AG08396 (cell line): Measurements from ENCODE around the gene SLC8A1.
A peak's percentile ranks its signal among the peaks of the same experiment; 100 is the strongest.
"Not testable (repeated sequence)": the region's sequence is repeated elsewhere in the genome, so short reads cannot be mapped to it uniquely, and the experiment has no call there.

Source experiments
- DNase-seq: peaks from one replicate; pipeline ENCODE4 v3.0.0; 2012; ENCODE audit warnings: low spot score, mixed read lengths

Gene SLC8A1

DNA sequence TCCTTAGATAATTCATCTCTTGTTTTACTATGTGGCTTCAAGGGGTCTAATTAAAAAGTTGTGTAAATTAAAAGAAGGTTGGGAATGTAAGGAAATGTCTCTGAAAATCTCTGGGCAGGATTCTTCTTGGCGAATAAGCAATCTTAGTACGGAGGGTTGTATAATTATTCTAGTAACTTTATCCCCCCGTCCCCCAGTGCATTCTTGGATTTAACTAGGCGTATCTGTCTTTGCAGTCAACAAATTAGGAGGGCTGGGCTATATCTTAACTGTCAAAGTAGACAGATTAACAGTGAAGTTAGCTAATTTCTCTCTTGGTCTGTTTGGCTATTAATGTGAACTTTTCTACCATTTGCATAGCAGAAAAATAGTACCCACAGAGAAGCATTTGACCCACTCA is 343.0 kb downstream of the SLC8A1 start:
- no peak for DNase-seq

DNA sequence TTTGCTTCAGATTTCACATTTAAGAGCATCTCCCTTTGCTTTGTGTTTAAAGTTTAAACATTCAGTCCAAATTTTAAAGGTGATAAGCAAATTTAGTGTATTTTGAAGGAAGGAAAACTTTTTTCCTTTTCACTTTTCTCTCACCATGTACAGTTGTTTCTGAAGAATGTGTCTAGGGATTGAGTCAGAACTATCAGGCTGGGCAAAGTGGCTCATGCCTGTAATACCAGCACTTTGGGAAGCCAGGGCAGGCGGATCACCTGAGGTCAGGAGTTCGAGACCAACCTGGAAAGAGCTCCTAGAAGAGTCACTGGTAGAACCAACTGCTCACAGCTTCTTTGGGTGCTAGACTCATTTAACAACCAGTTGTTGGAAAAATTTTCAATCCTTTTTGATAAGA is 345.8 kb downstream of the SLC8A1 start:
- no peak for DNase-seq

DNA sequence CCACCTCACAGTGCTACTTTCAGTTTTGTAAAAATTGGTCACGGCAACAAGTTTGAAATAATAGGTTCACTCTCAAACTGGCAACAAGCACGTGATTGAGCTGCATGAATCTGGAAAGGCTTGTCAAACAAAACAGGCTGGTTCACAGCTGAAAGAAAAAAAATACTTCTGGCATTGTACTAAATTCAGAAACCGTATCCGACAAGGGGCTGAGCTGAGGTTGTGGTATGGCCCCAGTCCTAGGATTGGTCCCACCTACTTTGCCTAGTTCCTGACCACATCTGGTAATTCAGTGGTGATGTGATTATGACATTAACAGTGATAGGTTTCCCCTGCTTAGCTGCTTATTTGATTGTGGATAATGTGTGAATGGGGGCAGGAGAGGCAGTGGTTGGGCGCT is 346.3 kb downstream of the SLC8A1 start:
- peak; percentile 34 for DNase-seq

DNA sequence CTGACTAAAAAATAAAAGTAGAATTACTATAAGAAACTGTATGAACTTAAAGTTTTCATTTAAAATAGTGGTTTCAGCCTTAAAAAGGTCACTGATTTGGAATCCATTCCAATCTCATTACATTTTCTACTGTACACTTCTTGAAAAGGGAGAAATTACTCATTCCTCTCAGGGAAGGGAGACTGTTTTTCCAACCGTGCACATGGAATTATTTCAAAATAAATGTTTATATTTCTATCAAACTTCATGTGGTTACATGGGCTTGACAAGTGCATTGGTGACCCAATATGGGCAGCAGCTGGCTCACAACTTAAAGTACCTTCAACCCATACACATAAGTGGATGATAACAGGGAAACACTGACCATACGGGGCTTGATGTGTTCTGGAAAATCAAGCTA is 348.3 kb downstream of the SLC8A1 start:
- peak; percentile 40 for DNase-seq

DNA sequence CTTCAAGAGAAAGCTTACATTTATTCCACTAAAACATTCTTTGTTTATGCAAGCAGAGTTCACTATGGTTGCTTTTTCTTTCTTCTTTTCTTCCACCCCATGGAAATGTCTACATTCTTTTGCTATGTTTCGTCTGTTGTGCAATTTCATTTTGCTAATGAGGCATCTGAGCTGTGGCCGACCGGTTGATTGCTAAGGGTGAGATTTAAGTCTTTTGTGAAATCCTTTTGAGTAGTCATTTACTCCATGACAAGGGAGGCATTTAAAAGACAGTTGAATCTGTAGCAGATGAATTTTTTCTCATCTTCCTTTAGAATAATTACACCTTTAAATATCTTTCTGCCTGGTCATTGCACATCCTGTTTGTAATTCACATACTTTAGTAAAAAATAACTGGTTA is 348.7 kb downstream of the SLC8A1 start:
- peak; percentile 29 for DNase-seq

DNA sequence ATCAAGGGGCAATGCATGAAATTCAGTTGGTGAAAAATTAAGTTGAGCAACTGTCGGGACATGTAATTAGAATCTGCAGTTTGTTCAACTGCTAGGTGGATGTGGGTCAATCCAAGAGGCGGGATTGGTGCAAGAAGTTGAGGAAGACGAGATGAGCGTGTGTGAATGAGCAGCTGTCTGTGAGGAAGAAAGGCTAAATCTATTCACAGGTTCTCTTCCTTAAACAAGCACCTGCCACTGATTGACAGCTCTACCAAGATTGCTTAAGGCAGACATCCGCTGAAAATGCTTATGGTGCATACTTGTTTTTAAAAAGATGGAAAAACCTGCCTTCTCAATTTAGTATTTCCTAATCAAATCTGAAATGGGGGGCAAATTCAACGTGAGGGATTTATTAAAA is 349.4 kb downstream of the SLC8A1 start:
- DNase-seq = no peak

DNA sequence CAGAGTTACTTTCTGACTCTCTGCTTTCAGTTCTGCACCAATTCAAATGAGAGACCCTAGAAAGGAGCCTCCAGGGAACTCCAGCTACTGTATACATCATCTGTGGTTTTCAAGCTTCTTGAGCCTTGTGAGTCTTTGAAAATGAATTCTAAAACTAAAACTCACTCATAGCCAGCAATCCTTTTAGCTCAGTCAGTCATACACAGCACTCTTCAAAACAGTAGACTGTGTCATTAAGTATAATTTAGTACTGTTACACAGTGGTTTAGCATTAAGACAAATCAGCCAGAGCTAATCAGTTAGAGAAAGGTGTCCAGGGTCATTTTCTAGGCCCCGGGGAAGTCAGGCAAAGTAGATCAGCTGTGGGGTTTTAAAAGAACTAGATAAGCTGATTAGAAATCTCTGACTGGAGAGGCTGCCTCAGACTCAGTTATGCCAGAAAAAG is 350.7 kb downstream of the SLC8A1 start:
- peak; percentile 19 for DNase-seq

DNA sequence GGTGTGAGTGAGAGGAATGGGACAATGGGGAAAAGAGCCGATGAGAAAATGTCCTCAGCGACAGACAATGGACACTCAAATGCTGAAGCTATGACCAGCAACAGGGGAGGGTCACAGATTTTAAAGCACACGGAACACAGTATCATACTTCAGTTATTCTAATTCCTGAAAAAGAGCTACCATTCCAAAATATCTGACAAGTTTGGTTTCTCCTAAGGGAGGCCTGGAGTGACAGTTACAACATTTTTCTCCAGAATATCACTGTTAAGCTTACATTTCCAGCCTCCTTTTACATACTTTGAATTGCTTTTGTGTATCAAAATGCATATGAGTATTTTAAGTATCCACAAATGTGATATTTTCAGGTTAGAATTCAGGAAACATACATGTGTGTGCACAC is 351.2 kb downstream of the SLC8A1 start:
- no peak for DNase-seq

DNA sequence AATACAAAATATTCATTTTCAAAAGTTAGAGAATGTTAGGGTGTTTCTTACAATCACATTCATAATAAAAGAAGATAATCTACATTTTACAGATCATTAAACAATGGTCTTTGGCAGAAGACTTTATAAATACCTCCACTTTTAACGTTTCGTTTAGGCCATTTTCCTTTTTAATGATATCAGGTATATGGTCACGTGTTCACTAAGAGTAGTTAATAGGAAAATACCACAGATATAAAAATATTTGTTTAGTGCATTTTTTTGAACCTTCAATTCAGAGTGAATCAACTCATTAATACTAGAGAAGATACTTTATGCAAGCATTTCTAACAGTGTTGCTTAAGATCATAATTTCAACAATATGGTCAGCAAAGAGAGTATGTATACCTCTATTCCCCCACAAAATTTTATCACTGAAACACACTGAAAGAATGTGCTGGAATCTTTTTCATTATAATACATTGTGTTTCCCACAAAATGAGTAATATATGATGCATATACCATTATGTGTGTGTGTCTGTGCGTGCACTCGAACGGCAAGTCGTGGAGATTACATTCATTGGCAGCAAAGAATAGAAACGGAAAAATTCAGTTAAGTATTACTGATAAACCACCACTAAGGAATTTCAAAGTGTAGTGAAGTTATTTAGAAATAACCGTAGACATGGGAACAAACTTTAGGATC is 353.0 kb downstream of the SLC8A1 start:
- no peak for DNase-seq

DNA sequence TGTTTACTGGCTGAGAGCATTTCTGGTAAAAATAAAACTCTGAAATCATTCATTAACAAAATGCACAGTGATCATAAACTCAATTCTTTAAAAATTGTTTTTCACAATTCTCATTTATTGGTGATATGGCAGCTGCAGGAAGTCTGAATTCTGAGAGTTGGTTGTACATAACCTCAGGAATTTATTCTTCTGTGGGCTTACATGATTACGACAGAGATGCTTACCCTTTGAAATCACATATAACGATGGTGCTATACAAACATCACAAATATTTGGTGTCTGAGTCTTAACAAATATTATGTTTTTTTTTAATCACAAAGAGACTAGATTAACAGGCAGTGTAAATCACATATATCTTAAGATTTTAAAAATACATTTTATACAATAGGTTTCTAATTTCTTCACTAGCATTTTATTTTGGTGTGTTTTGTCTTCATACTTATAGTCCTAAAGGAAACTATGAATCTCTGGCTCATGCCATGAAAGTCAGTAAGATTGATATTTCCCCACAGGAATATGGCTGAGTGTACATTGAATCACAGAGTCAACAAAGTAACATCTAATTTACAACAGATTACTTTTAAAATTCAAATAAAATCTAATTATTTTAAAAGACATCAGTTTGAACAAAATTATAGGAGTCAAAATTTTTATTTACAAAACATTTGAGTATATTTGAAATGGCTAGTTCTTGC is 354.1 kb downstream of the SLC8A1 start:
- DNase-seq = no peak

DNA sequence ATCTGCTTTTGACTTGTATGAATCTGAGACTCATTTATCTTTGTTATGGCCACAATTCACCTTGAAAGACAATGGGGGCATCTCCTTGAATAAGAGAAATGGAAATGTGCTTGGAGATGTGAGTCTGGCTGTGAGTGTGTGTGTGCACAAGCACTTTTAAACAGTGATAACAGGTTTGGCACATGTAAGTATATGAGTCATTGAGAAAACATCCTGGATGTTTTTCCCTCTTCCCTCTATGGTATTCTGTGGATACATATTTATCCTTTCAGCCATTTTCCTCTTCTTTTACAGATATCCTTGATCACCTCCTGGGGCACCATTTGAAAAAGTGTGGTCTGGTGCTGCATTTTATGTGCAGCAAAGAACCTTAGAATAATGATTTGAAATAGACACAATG is 355.5 kb downstream of the SLC8A1 start:
- no peak for DNase-seq

DNA sequence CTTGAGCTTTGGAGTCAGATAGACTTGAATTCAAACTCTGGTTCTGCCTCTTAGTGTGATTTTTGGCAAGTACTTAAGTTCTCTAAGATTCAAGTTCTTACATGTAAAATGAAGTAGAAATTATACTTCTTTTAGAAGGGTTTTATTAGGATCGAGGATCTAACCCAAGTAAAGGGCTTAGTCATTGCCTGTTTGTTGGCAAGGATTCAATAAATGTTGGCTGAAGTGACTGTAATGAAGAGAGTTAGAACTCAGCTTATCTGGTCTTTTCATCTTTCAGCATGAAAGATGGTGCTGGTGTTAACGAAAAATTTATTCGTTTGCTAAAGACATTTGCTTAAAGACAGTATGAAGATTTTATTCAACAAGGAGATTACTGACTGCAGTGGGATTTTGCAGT is 356.9 kb downstream of the SLC8A1 start:
- DNase-seq = peak; percentile 12

DNA sequence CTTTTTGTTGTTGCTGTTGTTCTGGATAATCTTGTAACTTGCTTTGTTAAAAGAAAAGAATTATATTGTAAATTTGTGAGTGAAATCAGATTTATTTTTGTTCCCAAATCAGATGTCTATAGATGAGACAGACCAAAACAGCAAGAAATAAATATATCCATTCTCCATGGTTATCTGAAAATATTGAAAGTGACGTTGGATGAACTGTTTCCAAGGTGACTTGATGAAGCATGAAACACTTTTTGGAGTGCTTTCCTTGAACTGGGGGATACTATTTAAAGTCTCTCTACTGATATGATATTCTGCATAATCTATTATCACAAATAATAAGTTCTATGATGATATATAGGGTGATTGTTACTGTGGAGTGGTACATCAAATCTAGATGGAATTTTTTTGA is 357.4 kb downstream of the SLC8A1 start:
- no peak for DNase-seq

DNA sequence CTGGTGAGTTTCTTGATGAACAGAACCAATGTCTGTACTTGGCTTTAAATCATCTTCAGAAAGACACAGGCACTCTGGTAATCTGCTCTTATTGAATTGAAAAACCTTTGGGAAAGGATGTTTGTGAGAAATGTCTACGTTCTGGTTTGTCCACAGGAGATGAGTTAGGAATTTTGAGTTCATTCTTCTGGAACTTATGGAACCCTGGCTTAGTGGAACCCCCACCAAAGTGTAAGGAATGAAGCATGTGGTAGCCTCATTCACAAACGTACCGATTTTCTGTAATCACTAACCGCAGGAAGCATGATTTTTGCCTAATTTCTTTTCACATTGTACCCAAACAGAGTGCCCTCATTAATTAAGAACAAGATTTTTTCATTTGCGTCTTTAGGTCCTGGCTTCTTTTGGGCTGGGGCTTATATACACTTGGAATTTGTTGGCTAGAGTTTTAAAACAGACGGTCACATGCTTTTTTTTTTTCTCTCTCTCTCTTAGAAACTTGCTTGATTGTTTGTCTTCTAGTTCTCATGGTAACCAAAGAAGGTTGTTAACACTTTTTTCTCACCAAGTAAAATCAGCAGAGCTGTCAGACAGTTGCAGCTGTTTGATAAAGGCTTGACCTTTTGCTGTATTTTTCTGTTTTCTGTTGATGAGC is 358.7 kb downstream of the SLC8A1 start:
- peak; percentile 13 for DNase-seq

DNA sequence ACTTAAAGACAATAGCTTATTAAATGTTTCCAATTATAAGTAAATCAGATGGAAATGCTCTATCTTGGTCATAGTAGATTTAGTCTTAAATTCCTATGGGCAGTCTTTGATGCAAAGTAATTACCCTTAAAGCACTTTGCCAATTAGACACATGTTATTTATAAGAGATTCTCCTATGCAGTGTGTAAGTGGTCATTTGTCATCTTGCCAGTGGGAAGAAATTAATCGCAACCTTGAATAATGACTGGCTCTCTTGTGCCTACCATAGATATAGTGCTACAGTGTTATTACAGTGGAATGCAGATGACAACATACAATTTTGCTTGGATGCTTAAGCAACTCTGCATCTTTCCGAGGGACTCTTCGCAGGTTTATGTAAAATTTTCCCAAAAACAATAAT is 361.8 kb downstream of the SLC8A1 start:
- no peak for DNase-seq

DNA sequence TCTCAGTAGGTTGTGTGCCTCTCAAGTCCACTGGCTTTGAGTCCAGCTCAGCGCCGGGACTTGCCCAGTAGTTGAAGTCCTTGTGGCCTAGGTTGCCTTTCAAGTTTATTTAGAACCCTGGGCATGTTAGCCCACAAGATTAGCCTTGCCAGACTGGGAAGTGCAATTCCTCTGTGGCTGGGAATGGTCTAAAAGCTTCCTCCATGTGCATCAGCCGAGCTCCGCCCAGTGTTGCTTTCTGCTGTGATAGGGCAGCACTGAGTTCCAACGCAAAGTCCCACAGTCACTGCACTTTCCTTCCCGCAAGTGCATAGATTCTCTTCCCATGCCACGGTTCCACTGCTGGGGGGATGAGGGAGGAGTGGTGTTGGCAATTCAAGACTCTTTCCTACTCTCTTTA is 364.0 kb downstream of the SLC8A1 start:
- DNase-seq = no peak

DNA sequence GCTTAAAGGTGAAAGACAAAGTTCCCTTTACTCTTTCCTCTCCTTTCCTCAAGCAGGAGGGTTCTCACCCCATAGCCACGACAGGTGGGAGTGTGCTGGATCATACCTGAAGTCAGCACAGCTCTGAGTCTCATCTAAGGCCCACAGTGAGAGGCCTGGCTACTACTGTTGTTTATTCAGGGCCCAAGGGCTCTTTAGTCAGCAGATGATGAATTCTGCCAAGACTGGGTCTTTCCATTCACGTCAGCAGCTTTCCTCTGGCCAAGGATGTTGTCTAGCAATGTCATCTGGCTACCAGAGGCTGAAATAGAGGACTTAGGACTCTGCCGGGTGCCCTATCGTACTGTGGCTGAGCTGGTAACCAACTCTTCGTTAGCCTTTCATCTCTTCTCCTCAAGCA is 364.5 kb downstream of the SLC8A1 start:
- DNase-seq = no peak

DNA sequence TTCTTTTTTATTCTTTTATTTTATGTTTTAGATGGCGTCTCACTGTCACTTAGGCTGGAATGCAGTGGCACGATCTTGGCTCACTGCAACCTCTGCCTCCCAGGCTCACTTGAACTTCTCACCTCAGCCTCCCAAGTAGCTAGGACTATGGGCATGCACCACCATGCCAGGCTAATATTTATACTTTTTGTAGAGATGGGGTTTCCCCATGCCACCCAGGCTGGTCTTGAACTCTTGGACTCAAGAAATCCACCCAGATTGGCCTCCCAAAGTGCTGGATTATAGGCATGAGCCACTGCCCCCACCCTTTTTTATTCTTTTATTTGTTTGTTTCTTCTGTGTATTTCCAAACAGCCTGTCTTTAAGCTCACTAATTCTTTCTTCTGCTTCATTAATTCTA is 366.1 kb downstream of the SLC8A1 start:
- no peak for DNase-seq

DNA sequence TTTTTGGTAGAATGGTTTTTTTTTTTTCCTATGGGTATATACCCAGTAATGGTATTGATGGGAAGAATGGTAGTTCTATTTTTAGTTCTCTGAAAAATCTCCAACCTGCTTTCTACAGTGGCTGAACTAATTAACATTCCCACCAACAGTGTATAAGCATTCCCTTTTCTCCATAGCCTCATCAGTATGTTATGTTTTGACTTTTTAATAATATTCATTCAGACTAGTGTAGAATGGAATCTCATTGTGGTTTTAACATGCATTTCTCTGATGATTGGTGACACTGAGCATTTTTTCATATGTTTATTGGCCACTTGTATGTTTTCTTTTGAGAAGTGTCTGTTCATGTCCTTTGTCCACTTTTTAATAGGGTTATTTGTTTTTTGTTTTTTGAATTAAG is 378.6 kb downstream of the SLC8A1 start:
- DNase-seq = not testable (repeated sequence)

DNA sequence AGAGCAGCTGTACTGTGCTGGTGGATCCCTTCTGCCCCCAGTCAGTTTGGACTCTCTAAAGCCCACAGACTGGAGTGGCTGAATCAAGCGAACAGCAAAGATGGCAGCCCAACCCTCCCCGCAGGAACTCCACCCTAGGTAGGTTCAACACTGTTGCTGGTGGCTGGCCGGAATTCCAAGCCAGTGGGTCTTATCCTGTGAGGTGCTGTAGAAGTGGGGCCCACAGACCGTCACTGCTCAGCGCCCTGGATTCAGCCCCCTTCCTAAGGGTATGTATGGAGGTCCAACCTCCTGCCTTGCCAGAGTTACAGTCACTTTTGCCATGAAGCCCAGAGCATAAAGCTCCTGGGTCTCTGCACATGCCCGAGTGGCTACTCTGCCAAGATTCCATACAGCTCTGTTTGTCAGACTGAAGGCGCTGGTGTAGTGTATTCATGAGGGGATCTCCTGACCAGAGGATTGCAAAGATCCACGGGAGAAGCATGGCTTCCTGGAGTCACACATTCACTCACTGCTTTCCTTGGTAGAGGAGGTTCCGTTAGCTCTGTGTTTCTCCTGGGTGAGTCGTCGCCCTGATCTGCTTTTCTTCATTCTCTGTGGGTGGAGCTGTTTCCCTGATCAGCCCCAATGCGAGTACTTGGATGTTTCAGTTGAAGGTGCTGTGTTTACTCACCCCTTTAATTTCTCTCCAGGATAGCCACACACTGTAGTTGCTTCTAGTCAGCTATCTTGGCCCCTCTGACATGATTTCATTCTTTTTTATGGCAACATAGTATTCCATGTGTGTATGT is 379.3 kb downstream of the SLC8A1 start:
- DNase-seq = no peak

DNA sequence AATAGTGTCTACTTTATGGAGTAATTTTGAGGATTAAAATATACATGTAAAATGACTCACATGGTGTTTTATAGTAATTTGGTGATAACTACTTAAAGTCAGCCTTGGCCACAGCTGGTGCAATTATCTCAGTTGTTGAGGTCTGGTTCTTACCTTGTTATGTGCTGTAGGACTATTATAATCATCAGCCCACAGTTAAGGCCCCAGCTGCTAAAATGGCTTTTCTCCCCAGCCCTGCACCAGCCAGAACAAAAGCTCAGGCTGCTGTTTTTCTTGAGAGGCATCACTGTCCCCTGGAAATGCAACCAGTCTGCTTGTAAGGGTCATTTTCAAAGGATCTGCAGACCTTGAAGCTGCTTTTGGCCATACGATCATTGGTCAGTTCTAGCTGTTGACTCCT is 389.5 kb downstream of the SLC8A1 start:
- no peak for DNase-seq

DNA sequence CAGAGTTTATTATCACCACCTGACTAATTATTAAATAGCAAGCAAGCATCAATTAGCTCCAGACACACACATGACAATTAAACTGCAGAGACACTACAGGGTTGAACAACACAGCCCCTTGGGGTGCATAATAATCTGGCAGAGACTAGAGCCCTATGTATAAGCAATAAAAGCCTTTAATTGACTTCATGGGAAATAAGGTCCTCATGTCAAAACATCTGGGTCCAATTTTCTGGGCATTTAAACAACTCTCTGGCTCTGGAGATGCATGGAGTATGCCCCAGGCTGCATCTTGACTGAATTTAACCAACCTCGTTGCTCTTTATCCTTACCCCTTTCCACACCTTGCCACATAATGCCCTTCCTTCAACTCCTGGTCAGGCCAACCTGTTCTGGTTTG is 402.1 kb downstream of the SLC8A1 start:
- no peak for DNase-seq

DNA sequence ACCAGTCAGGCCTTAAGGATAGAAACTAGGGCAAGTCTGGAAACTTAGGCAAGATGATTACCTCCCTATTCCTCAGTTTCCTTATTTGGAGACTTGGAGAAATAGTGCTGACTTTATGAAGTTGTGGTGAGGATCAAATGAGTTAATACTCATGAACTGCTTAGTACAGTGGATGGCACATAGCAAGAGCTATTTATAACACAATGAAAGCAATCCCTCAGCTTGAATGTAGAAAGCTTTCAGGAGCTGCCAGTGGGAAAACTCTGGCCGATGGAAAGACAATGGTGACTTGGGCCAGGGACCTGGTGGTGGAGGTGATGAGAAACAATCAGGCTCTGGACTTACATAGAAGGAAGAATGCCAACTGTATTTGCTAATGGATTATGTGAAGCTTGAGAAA is 403.4 kb downstream of the SLC8A1 start:
- no peak for DNase-seq
